GM10266 (cell line): ENCODE measurements around the gene PITX3.
A peak's percentile ranks its signal among the peaks of the same experiment; 100 is the strongest.

Experiments
- DNase-seq: peaks from one replicate; pipeline ENCODE4 v3.0.0; 2012; ENCODE audit errors: extremely low spot score
- CTCF ChIP-seq: IDR thresholded peaks from 2 replicates; pipeline ENCODE4 v1.5.1; 2012; ENCODE audit warnings: mild to moderate bottlenecking, low read depth; ENCODE audit not compliant: control insufficient read depth, insufficient read depth; ENCODE audit errors: missing control alignments

PITX3 gene

GRCh38 chr10:102235598-102235920 is 5.8 kb downstream of the PITX3 start:
- no peak for TF ChIP-seq CTCF

GRCh38 chr10:102234888-102235597 is 6.3 kb downstream of the PITX3 start:
- DNase-seq = no peak
- no peak for TF ChIP-seq CTCF

More at GRCh38 chr10:102235598-102235920, 5.8 kb downstream of the PITX3 start:
- no peak for DNase-seq

GRCh38 chr10:102233997-102234396 is 7.3 kb downstream of the PITX3 start:
- DNase-seq = no peak
- no peak for TF ChIP-seq CTCF

- DNase-seq = peak; percentile 88
- TF ChIP-seq CTCF = peak; percentile 86
These were observed 9.7 kb downstream of the PITX3 start for GRCh38 chr10:102231357-102232318.

GRCh38 chr10:102230861-102231356 is 10.4 kb downstream of the PITX3 start:
- DNase-seq = peak; percentile 76
- TF ChIP-seq CTCF = peak; percentile 66

- no peak for DNase-seq
- no peak for TF ChIP-seq CTCF
These were observed 10.9 kb downstream of the PITX3 start for GRCh38 chr10:102230264-102230860.
